H1 (cell line): ENCODE measurements around the gene NLK. TPM values are rescaled to one million over a fixed set of nuclear protein-coding genes. Genes with fewer than 3 reads are reported as not detected.

ENCODE experiments used
- CTCF ChIA-PET: fragments of 300-600 bp; sonication (Branson Sonifier 250); formaldehyde crosslinking; loops from one replicate; lab custom pipeline; 2021; ENCODE audit not compliant: partially characterized antibody; lab: Charles Lee
- POLR2A ChIA-PET: fragments of 300-600 bp; sonication (Branson Sonifier 250); formaldehyde crosslinking; loops from one replicate; lab custom pipeline; 2021; ENCODE audit warnings: inconsistent platforms; ENCODE audit not compliant: partially characterized antibody; lab: Charles Lee
- DNase-seq, 2 experiments: peaks; one replicate each; pipeline versions ENCODE4 v3.0.0 to v3.0.0-alpha.2; 2010 to 2022; ENCODE audit warnings: low spot score in 2 of 2, low read depth in 1 of 2, mixed read lengths in 1 of 2
- FAIRE-seq: peaks from 2 replicates; lab custom pipeline; 2011; peaks lifted over from hg19 to GRCh38; lab: Jason Lieb, UNC
- H2AFZ ChIP-seq: 2 replicates; pipeline ENCODE4 v1.8.1; 2012; ENCODE audit warnings: low read length, inconsistent platforms
- H2AK5ac ChIP-seq: 2 replicates; pipeline ENCODE4 v1.6.1; 2013; ENCODE audit warnings: low read depth, low read length
- H2BK120ac ChIP-seq: replicated peaks from 2 replicates; pipeline ENCODE3; 2013; ENCODE audit warnings: low read depth, low read length, inconsistent platforms
- H2BK12ac ChIP-seq: 2 replicates; pipeline ENCODE4 v1.6.1; 2013; ENCODE audit warnings: low read depth, low read length
- H2BK15ac ChIP-seq: 2 replicates; pipeline ENCODE4 v1.6.1; 2013; ENCODE audit warnings: low read length
- H2BK20ac ChIP-seq: 2 replicates; pipeline ENCODE4 v1.6.1; 2013; ENCODE audit warnings: low read length
- H2BK5ac ChIP-seq: 2 replicates; pipeline ENCODE4 v1.6.1; 2013; ENCODE audit warnings: low read depth, low read length
- H3K14ac ChIP-seq: 2 replicates; pipeline ENCODE4 v1.6.1; 2013; ENCODE audit warnings: inconsistent platforms; ENCODE audit not compliant: insufficient read length
- H3K18ac ChIP-seq: 2 replicates; pipeline ENCODE4 v1.6.1; 2013; ENCODE audit warnings: low read length; ENCODE audit errors: extremely low read depth
- H3K23ac ChIP-seq: 2 replicates; pipeline ENCODE4 v1.6.1; 2013; ENCODE audit warnings: inconsistent platforms; ENCODE audit not compliant: insufficient read length
- H3K23me2 ChIP-seq: 2 replicates; pipeline ENCODE4 v1.6.1; 2013; ENCODE audit warnings: low read depth, low read length
- H3K27ac ChIP-seq: 2 replicates; pipeline ENCODE4 v1.6.1; 2011; ENCODE audit warnings: low read depth, low read length, inconsistent platforms
- H3K27me3 ChIP-seq, 4 experiments: replicated peaks in 1 of 4; 1 replicate in 1 of 4; 2 replicates in 3 of 4; pipeline versions ENCODE4 v1.6.1 to v1.8.1; 2011 to 2013; ENCODE audit warnings: low read length in 3 of 4, mild to moderate bottlenecking in 3 of 4, inconsistent platforms in 2 of 4, mixed read lengths in 2 of 4, moderate library complexity in 1 of 4; ENCODE audit not compliant: control insufficient read depth in 3 of 4, insufficient read depth in 3 of 4; ENCODE audit errors: extremely low read depth in 1 of 4
- H3K36me3 ChIP-seq, 4 experiments: 2 replicates each; pipeline versions ENCODE4 v1.6.1 to v1.8.1; 2011 to 2013; ENCODE audit warnings: mild to moderate bottlenecking in 4 of 4, low read length in 3 of 4, moderate library complexity in 2 of 4, control low read depth in 1 of 4, inconsistent platforms in 1 of 4; ENCODE audit not compliant: insufficient read depth in 4 of 4, control insufficient read depth in 2 of 4
- H3K4ac ChIP-seq: replicated peaks from 2 replicates; pipeline ENCODE3; 2013; ENCODE audit warnings: low read length, low read depth, mixed read lengths, inconsistent platforms; ENCODE audit not compliant: insufficient read length
- H3K4me1 ChIP-seq, 4 experiments: replicated peaks in 1 of 4; 1 replicate in 1 of 4; 2 replicates in 3 of 4; pipeline versions ENCODE4 v1.6.1 to v1.8.1; 2011 to 2013; ENCODE audit warnings: low read length in 3 of 4, inconsistent platforms in 2 of 4, mixed read lengths in 1 of 4; ENCODE audit not compliant: insufficient read depth in 4 of 4, control insufficient read depth in 3 of 4
- H3K4me2 ChIP-seq, 2 experiments: 2 replicates each; pipeline versions ENCODE4 v1.6.1 to v1.8.1; 2011 to 2013; ENCODE audit warnings: low read depth in 2 of 2, low read length in 2 of 2, control low read depth in 1 of 2, inconsistent platforms in 1 of 2, mild to moderate bottlenecking in 1 of 2; ENCODE audit not compliant: insufficient read depth in 1 of 2
- H3K4me3 ChIP-seq, 4 experiments: fragments of 200-600, 300-600 bp in 1 of 4; sonication (generic), shearing (Covaris generic), sonication (Bioruptor Twin) in 1 of 4; 2 replicates each; pipeline versions ENCODE4 v1.5.1 to v1.8.1; 2011 to 2016; ENCODE audit warnings: low read length in 4 of 4, low read depth in 3 of 4, control low read depth in 2 of 4, inconsistent platforms in 2 of 4, mild to moderate bottlenecking in 2 of 4, mixed read lengths in 1 of 4, moderate library complexity in 1 of 4; ENCODE audit not compliant: insufficient read depth in 2 of 4; ENCODE audit errors: extremely low read depth in 1 of 4
- H3K56ac ChIP-seq: replicated peaks from 2 replicates; pipeline ENCODE3; 2013; ENCODE audit warnings: low read depth, mild to moderate bottlenecking, mixed read lengths, low read length, inconsistent platforms; ENCODE audit not compliant: insufficient read length
- H3K79me1 ChIP-seq: 2 replicates; pipeline ENCODE4 v1.6.1; 2013; ENCODE audit warnings: low read depth, low read length, control low read depth
- H3K79me2 ChIP-seq, 2 experiments: 2 replicates each; pipeline versions ENCODE4 v1.6.1 to v1.8.1; 2012 to 2013; ENCODE audit warnings: low read length in 2 of 2, mild to moderate bottlenecking in 2 of 2, inconsistent platforms in 1 of 2; ENCODE audit not compliant: insufficient read depth in 2 of 2, control insufficient read depth in 1 of 2
- H3K9ac ChIP-seq, 4 experiments: replicated peaks in 1 of 4; 1 replicate in 1 of 4; 2 replicates in 3 of 4; pipeline versions ENCODE4 v1.6.1 to v1.8.1; 2011 to 2013; ENCODE audit warnings: low read depth in 3 of 4, low read length in 3 of 4, control low read depth in 2 of 4, mild to moderate bottlenecking in 2 of 4, moderate library complexity in 2 of 4, inconsistent platforms in 1 of 4; ENCODE audit errors: extremely low read depth in 1 of 4
- H3K9me3 ChIP-seq, 2 experiments: 2 replicates each; pipeline versions ENCODE4 v1.6.1 to v1.8.1; 2012 to 2013; ENCODE audit warnings: mild to moderate bottlenecking in 2 of 2, moderate library complexity in 2 of 2, control low read depth in 1 of 2, inconsistent platforms in 1 of 2, low read depth in 1 of 2, low read length in 1 of 2, mixed read lengths in 1 of 2; ENCODE audit not compliant: insufficient read depth in 2 of 2
- H4K20me1 ChIP-seq, 2 experiments: replicated peaks in 1 of 2; 2 replicates each; pipeline versions ENCODE3 to v1.8.1; 2011 to 2013; ENCODE audit warnings: inconsistent platforms in 2 of 2, low read length in 2 of 2, mild to moderate bottlenecking in 1 of 2; ENCODE audit not compliant: insufficient read depth in 2 of 2, control insufficient read depth in 1 of 2
- H4K5ac ChIP-seq: 2 replicates; pipeline ENCODE4 v1.6.1; 2013; ENCODE audit warnings: low read length, low read depth, mixed read lengths, inconsistent platforms; ENCODE audit not compliant: insufficient read length
- H4K8ac ChIP-seq: 2 replicates; pipeline ENCODE4 v1.8.0; 2013; ENCODE audit warnings: mild to moderate bottlenecking, moderate library complexity, low read length, inconsistent platforms; ENCODE audit not compliant: insufficient read depth; ENCODE audit errors: extremely low read depth
- H4K91ac ChIP-seq: replicated peaks from 2 replicates; pipeline ENCODE3; 2013; ENCODE audit warnings: low read length, mixed read lengths, inconsistent platforms; ENCODE audit not compliant: insufficient read length
- BACH1 ChIP-seq: IDR thresholded peaks from 2 replicates; pipeline ENCODE4 v1.6.1; 2012; ENCODE audit warnings: low read length, improper control_type of control experiment
- BCL11A ChIP-seq, 2 experiments: IDR thresholded peaks; one replicate each; pipeline ENCODE4 v1.6.1; 2011; ENCODE audit warnings: low read depth in 2 of 2, low read length in 2 of 2, mild to moderate bottlenecking in 2 of 2
- PHF8 ChIP-seq: fragments of 200-600 bp; sonication (generic); conservative IDR thresholded peaks from 2 replicates; pipeline ENCODE4 v1.7.1; 2012; ENCODE audit warnings: low read depth, mild to moderate bottlenecking, inconsistent platforms, low read length, moderate library complexity
- WGBS, 2 experiments: shearing (Covaris generic) in 1 of 2; methylation state at CpG; one replicate each; pipeline versions ENCODE4 v1.1.6 to v1.1.7; 2013 to 2015; ENCODE audit warnings: low lambda C conversion rate in 2 of 2, mixed read lengths in 2 of 2, inconsistent platforms in 1 of 2, low coverage in 1 of 2, missing lambda C conversion rate in 1 of 2; ENCODE audit not compliant: insufficient replicate concordance in 2 of 2, insufficient coverage in 1 of 2, insufficient read length in 1 of 2; ENCODE audit errors: extremely low coverage in 1 of 2, missing lambda C conversion rate in 1 of 2; 5-methylcytosine and 5-hydroxymethylcytosine counted together
- polyA plus RNA-seq, 7 experiments: library from polyadenylated mRNA; depleted of rRNA in 3 of 7; stranded (reverse) in 5 of 7; unstranded in 2 of 7; fragments of >200 nt in 5 of 7; fragments of 200-250 nt in 2 of 7; gene quantifications; 1 replicate in 5 of 7; 2 replicates in 1 of 7; 4 replicates in 1 of 7; pipeline versions ENCODE4 v1.2.1 to v1.2.3, GENCODE V29; 2011 to 2013; ENCODE audit warnings: missing spikeins in 2 of 7, mixed read lengths in 2 of 7
- total RNA-seq: library from RNA; stranded (reverse); fragmentation: NEBNext Ultra II Directional; extraction: Animal tissue kit (Norgen Biotek cat#: 25700); gene quantifications from 2 replicates; pipeline ENCODE4 v1.2.1, GENCODE V29; 2021

NLK gene
- total and polyA plus RNA-seq, 2 of the 8 experiments (the other 6 are each of a cell fraction or from before 2014, with no cell fraction given): 30.8 to 49.9 TPM

- 84% methylated on average over 3 of the region's 4 CpGs; no CpG with 5 or more reads in 1 of the 2 experiments for WGBS, 2 experiments
- Histone ChIP-seq H3K9me3 (no peaks in the 10 kb centered on the region), H3K56ac (no peak overlapping the region), H3K79me2 (no peaks in the 10 kb centered on the region), H3K36me3 (no peaks in the 10 kb centered on the region), H3K9ac (no peak overlapping the region), H3K4me2 (no peak overlapping the region), H3K23me2 (no peaks in the 10 kb centered on the region), H2BK120ac (peak overlapping the region; percentile 43), H2AFZ (no peak overlapping the region), H3K4me3 (no peak overlapping the region), H2BK15ac (no peak overlapping the region), H3K27me3 (no peaks in the 10 kb centered on the region), H3K79me1 (no peaks in the 10 kb centered on the region), H2BK20ac (no peak overlapping the region), H2BK12ac (no peak overlapping the region), H4K8ac (no peak overlapping the region), H4K5ac (no peak overlapping the region), H2BK5ac (no peak overlapping the region), H3K18ac (no peak overlapping the region), H2AK5ac (no peak overlapping the region), H4K91ac (no peak overlapping the region), H3K4me1 (no peaks in the 10 kb centered on the region), H4K20me1 (no peaks in the 10 kb centered on the region), H3K4ac (no peak overlapping the region), H3K23ac (no peak overlapping the region), H3K27ac (no peak overlapping the region), H3K14ac (no peak overlapping the region)
- no peak for FAIRE-seq
- ChIA-PET POLR2A (no interaction called here), CTCF (no interaction called here)
- no peak for TF ChIP-seq BACH1
- no peak for TF ChIP-seq PHF8
- no peak for TF ChIP-seq BCL11A (IDR thresholded peaks at IDR 0.05; ENCODE audit: low read depth in 2 of 2, low read length in 2 of 2)
- no peak for DNase-seq
Measured at GRCh38 chr17:28018439-28019070, 23.9 kb upstream of the NLK start.
